ENCODE data around the gene DBNDD1.
A peak's percentile ranks its signal among the peaks of the same experiment; 100 is the strongest.
"Not testable (repeated sequence)": the region's sequence is repeated elsewhere in the genome, so short reads cannot be mapped to it uniquely, and the experiment has no call there.

Gene DBNDD1

DNA sequence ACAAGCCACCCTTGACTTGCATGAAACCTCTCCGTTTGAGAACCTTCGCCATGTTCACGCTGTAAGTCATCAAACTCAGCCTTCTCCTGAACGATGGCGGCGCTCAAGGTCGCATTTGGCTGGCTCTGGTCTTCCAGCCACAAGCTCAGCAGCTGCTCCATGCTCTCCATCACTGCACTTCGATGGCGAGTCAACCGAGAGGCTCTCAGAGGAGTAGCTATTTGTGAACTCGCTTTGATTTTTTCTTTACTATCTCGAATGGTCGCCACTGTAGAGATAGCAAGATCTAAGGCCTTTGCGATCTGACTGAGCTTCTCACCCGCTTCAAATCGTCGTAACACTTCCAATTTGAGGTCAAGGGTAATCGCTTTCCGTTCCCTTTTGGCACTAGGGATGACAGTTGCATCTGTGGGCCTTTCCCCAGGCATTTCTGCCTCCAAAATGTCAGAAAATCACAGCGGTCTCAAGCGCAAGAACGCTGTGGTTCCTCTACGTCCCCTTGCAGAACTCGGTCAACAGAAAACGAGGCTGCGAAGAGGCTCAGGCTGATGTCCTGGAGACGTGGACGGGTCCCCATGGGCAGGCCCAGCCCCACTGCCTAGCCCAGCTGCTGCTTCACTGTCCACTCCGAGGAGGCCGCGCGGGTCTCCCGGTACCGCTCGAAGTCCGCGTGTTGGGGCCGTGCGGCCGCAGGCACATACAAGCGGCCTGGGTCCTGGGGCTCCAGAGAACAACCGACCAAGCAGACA lies 47.6 kb downstream of the DBNDD1 start:
- H3K4me3 ChIP-seq (ENCODE audit: low read depth, low read length), result peak overlapping the region; percentile 92
- DNase-seq (ENCODE audit: low read depth), result no peak

DNA sequence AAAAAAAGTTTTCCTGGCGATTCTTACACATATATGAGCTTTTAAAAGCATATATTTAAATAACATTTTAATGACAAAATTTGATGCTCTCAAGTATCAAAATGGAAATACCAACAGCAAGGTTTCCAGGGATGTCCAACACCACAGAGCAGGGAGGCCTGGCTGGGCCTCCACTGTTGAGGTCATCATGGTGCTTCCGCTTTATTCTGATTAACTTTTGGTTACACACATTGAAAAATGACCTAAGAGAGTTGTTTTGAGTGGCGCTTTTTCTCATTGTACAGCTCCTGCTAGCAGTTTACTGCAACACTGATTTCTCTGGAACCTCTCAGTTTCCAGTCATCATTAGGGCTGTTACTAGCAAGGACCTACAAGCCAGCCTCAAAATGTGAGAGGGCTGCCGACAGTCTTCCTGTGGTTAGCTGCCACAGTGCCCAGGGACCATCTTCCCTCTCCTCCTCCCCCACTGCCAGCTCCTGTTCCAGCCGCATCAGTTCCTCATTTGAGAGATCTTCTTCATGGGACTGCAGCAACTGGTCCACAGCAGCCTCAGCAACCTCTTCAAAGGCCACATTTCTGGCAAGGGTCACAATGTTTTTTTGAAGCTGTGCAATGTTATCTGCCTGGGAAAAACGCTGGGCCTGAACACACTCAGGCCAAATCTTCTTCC lies 49.4 kb downstream of the DBNDD1 start:
- DNase-seq (ENCODE audit: low read depth), result no peak
- H3K4me3 ChIP-seq (ENCODE audit: low read depth, low read length), result no peak overlapping the region

DNA sequence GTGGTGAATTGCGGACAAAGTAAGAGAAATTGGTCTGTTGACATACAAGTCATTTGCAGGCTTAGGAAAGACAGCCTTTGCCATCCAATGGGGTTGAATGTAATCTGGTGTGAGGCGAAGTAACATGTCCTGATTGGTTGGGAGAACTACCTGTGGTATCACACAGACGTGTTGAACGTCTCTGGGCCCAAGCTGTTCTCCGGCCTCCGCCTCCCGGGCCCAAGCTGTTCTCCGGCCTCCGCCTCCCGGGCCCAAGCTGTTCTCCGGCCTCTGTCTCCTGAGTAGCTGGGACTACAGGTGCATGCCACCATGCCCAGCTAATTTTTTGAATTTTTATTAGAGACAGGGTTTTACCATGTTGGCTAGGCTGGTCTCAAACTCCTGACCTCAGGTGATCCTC lies 51.2 kb downstream of the DBNDD1 start:
- DNase-seq (ENCODE audit: low read depth), result not testable (repeated sequence)

DNA sequence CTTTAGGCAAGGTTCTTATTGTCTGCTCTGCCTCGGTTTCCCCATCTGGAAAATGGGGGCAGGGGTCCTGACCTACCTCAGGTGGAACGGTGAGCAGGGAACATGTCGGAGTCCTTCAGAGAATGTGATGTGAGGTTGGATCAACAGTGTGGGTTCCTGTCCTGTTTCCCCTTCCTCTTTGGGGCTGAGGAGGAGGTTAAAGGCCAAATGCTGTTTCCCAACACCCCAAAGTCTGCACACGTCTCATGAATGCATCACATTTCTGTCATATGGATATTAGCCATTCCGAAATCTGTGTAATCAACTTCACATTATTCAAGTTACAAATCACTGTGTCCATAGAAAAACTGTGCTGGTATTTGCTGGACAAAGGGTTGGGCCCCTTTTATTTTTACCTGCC lies 51.8 kb downstream of the DBNDD1 start:
- not testable (repeated sequence) for H3K4me3 ChIP-seq (ENCODE audit: low read depth, low read length); DNase-seq (ENCODE audit: low read depth)

More for the DNA sequence above, 51.2 kb downstream of the DBNDD1 start:
- not testable (repeated sequence) for H3K4me3 ChIP-seq (ENCODE audit: low read depth, low read length)

DNA sequence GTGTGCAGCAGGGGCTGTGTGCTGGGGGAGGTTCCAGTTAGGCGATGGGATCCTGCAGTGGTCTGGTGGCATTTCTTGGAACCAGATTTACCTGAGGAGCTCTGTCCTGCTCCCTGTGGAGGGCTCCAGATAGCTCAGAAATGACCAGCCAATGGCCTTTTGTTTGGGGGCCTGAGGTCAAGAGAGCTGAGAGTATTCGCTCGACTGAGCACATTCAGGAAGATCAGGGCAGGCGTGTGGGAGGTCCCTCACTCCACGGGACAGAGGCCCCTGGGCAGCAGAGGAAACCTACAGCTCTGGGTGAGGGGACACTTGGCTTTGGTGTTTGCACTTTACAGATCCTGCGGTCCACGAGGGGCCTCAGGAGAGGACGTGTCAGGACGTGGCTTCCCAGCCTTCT lies 52.5 kb downstream of the DBNDD1 start:
- DNase-seq (ENCODE audit: low read depth), result no peak
- no peak overlapping the region for H3K4me3 ChIP-seq (ENCODE audit: low read depth, low read length)

DNA sequence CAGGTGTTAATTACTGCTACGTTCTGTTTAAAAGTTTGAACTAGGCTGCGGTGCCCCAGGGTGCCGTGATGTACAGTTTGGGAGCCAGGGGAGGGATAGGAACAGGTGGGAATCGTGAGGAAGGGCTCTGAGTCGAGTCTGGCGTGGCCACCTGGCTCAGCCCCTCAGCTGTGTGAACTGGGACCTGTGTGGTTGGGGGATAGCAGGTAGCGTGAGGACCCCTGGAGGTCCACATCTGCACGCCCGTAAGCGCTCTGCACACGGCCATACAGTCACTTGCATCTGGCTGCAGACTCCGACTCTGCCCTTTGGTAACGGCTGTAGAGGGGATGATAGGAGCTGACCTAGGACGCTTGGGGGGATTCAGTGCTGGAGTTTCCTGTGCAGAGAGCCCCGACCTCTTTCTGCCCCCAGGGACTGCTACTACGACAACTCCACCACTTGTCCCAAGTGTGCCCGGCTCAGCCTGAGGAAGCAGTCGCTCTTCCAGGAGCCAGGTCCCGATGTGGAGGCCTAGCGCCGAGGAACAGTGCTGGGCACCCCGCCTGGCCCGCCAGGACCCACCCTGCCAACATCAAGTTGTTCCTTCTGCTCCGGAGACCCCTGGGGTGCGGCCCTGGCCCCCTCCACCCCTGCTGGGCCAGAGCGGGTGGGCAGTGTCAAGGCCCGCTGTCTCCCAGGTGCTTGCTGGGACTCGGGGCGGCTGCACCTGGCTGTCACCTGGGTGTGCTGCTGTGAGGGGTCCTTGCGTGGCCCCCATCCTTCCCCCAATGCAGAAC lies 53.6 kb downstream of the DBNDD1 start:
- H3K4me3 ChIP-seq (ENCODE audit: low read depth, low read length), result no peak overlapping the region
- no peak for DNase-seq (ENCODE audit: low read depth)

DNA sequence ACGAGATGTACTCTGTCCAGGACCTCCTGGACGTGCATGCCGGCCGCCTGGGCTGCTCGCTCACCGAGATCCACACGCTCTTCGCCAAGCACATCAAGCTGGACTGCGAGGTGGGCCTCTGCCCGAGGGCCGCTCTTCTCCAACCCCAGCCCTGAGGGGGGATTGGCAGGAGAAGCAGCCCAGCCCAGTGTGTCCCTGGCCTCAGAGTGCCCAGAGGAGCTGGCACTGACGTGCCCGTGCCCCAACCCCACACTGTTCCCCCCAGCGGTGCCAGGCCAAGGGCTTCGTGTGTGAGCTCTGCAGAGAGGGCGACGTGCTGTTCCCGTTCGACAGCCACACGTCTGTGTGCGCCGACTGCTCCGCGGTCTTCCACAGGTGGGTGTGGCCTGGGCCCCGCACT lies 55.1 kb downstream of the DBNDD1 start:
- H3K4me3 ChIP-seq (ENCODE audit: low read depth, low read length), result no peak overlapping the region
- no peak for DNase-seq (ENCODE audit: low read depth)

DNA sequence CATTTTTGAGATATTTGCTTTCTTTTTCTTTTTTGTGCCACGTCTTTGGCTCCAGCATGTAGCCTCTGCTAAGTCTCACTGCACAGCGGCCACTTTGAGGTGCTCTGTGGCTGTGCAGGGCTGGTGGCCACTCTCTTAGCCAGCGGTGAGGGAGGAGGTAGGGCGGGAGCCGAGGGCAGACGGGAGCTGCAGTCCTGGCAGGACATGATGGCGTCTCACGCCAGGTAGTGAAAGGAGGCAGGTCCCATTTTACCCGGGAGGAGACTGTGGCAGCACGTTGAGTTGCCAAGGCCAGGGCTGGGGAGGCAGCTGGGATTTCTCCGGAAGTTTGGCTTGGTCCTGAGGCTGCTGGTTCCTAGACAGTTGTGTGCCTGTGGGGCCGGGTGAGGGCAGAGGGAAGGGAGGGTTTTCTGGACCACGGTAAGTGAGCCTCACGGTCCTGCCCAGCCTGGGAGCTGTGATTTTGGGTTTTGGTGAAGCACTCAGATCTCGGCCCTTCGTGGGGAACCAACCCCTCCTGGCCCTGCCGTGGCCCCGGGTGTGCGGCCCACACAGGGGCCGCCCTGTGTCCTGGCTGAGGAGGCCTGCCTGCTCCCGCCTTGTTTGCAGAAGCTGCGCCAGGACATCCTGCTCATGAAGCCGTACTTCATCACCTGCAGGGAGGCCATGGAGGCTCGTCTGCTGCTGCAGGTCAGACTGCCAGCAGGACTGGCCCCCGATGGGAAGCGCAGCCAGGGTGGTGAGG lies 56.3 kb downstream of the DBNDD1 start:
- no peak for DNase-seq (ENCODE audit: low read depth)
- H3K4me3 ChIP-seq (ENCODE audit: low read depth, low read length), result no peak overlapping the region

DNA sequence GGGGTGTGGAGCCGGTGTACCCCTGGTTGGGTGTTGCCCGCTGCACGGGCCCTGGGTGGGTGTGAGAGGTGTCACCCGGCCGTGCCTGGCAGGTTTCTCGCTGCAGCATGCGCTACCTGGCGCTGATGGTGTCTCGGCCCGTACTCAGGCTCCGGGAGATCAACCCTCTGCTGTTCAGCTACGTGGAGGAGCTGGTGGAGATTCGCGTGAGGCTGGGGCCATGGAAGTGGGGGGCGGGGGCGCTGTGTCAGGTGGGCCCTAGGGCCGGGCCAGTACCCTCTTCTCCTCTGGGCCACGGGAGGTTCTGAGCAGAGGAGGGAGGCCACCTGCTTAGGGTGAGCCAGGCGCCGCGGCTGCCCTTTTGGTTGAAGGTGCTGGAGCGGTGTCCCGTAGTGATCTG lies 57.3 kb downstream of the DBNDD1 start:
- no peak for DNase-seq (ENCODE audit: low read depth)
- no peak overlapping the region for H3K4me3 ChIP-seq (ENCODE audit: low read depth, low read length)

DNA sequence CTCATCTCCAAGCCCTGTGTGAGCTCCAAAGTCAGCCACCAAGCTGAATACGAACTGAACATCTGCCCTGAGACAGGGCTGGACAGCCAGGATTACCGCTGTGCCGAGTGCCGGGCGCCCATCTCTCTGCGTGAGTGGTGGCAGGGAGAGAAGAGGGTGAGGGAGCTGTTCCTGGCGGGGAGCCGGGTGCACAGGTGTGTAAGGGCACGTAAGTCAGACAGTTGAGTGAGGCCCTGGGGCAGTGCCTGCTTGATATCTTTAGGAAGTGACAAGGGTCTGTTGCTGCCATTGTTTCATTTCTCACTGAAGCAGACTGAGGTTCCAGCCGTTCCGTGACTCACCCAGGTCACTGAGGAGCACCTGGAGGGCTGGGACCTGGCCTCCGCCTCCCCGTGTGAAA lies 58.3 kb downstream of the DBNDD1 start:
- H3K4me3 ChIP-seq (ENCODE audit: low read depth, low read length), result no peak overlapping the region
- DNase-seq (ENCODE audit: low read depth), result no peak

DNA sequence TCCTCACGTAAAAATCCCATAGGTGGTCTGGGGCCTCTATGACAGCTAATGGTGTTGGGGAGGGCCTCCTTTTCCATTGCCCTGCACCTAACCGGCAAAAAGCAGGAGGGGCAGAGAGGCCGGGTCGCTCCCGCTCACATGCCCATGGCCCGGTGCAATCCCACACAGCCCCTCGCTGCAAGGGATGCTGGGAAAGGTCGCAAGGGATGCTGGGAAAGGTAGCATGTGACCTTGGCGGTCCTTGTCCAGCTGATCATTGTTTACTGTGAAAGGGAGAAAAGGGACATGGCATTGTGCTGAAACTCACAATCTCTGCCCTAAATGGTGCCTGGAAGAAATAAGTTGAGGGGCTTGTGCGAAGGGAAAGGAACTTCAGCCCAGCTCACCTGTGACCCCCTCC lies 60.7 kb downstream of the DBNDD1 start:
- DNase-seq (ENCODE audit: low read depth), result no peak
- no peak overlapping the region for H3K4me3 ChIP-seq (ENCODE audit: low read depth, low read length)

DNA sequence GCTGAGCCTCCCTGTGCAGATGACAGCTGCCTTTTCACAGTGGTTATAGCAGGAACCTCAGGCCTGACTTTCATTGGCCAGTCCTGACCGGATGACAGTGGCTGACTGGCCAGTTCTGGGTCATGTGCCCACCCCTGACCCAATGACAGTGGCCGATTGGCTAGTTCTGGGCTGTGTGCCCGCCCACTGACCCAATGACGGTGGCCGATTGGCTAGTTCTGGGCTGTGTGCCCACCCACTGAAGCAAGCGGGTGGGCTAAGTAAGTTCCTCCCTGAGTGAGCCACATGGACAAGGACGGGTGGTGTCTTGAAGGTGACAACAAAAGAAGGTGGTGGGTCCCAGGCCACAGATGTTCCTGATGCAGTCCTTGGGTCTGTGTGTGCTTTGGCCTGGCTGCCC lies 61.2 kb downstream of the DBNDD1 start:
- DNase-seq (ENCODE audit: low read depth), result no peak
- H3K4me3 ChIP-seq (ENCODE audit: low read depth, low read length), result no peak overlapping the region

DNA sequence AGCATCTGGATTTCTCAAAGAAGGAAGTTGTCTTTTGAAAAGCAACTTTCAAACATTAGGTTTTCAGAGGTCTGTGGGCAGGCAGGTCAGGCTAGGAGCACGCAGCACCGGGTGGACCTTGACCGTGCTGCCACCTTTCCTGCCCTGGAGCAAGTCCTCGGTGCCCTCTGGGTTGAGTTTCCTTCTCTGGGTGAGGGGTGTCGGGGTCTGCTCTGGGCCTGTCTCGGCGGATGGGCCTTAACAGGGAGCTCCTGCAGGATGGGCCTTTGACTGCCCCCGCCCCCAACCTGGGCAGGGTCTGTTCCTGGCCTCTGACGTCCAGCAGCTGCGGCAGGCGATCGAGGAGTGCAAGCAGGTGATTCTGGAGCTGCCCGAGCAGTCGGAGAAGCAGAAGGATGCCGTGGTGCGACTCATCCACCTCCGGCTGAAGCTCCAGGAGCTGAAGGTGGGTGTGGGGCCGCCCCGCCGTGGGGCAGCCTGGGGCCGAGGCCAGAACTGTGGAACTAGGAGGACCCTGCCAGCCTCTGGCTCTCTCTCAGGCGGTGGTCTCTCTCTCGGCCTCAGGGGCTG lies 62.0 kb downstream of the DBNDD1 start:
- no peak for DNase-seq (ENCODE audit: low read depth)
- no peak overlapping the region for H3K4me3 ChIP-seq (ENCODE audit: low read depth, low read length)

DNA sequence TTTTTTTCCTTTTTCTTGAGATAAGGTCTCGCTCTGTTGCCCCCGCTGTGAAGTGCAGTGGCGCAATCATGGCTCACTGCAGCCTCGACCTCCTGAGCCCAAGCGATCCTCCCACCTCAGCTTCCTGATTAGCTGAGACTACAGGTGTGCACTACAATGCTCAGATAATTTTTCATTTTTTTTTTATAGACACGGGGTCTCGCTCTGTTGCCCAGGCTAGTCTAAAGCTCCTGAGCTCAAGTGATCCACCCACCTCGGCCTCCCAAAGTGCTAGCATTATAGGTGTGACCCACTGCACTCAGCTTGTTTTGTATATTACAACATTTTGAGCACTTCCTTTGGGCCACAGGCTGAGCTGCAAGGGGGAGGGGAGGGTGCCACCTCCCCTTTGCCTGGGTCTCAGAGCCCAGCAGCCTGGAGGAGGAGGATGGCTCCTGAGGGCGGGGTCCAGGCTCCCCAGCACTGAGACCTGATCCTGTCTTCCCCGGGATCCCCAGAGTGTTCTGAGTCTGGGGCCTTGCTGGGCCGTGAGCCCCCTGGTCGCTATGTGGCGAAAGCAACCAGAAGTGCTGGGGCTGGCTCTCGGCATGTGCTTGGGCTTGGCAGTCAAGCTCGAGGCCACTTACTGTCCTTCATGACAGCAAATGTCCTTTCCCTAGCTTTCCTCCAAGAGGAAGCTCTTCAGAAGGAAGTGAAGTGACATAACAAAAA lies 62.6 kb downstream of the DBNDD1 start:
- DNase-seq (ENCODE audit: low read depth), result no peak
- no peak overlapping the region for H3K4me3 ChIP-seq (ENCODE audit: low read depth, low read length)

DNA sequence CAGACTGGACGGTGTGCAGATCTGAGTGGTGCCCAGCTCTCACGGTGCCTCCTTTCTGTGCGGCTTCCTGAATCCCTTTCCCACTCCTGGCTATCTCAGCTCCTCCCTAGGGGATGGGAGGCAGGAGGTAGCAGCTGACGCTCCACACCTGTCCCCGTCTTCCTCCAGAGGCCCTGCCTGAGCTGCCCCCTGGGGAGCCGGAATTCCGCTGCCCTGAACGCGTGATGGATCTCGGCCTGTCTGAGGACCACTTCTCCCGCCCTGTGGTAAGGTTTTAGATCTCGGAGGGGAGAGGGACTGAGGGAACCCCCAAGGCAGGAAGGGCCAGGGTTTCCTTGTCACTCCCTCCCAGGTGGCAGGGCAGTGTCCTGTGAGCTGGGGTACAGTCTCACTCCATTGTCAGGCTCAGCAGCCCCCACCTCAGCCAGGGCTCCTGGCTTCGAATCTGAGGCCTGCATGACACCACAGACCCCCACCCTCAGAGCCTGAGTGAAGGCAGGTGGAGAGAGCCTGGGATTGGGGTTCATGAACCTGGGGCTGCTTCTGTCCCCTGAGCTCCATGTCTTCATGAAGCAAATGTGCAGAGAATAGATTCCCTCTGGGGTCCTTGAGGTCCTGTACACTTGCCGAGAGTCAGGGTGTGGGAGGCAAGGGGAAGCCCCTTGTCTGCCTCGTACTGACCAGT lies 64.1 kb downstream of the DBNDD1 start:
- DNase-seq (ENCODE audit: low read depth), result no peak

More for the DNA sequence above, 64.1 kb downstream of the DBNDD1 start:
- no peak overlapping the region for H3K4me3 ChIP-seq (ENCODE audit: low read depth, low read length)

All from skeletal muscle cell (primary cell).